GM12878 (cell line): ENCODE results near the gene CTNNA2. TPM values are rescaled to one million over a fixed set of nuclear protein-coding genes. Genes with fewer than 3 reads are reported as not detected.

Experiments
- ATAC-seq: fragments of 200-7000 bp; cut with Tn5 transposase; 3 replicates; pipeline ENCODE4 v1.9.1; 2020; ENCODE audit warnings: mild to moderate bottlenecking, moderate library complexity
- BruUV-seq: library from RNA; stranded (reverse); fragments of 400-500 nt; replicated peaks from 2 replicates; lab custom pipeline; 2021; lab: Mats Ljungman, UMichigan
- CTCF ChIA-PET: fragments of 300-600 bp; sonication (Branson Sonifier 250); formaldehyde crosslinking; extraction: SDS; loops from one replicate; lab custom pipeline; 2021; ENCODE audit warnings: inconsistent platforms; lab: Yijun Ruan, JAX
- POLR2A ChIA-PET: fragments of 350-600 bp; formaldehyde crosslinking; extraction: SDS; loops from one replicate; lab custom pipeline; 2021; ENCODE audit warnings: inconsistent platforms; lab: Charles Lee
- RAD21 ChIA-PET: fragments of 300-600 bp; sonication (Branson Sonifier 250); formaldehyde crosslinking; loops from one replicate; lab custom pipeline; 2023; ENCODE audit warnings: antibody characterized with exemption; ENCODE audit not compliant: unreplicated experiment; lab: Charles Lee
- SMC1A ChIA-PET: fragments of 300-600 bp; sonication (Branson Sonifier 250); formaldehyde crosslinking; loops from one replicate; lab custom pipeline; 2023; ENCODE audit not compliant: unreplicated experiment, uncharacterized antibody; lab: Charles Lee
- DNase-seq: peaks from one replicate; pipeline ENCODE4 v3.0.0-alpha.2; 2011; ENCODE audit warnings: low read depth, low spot score
- FAIRE-seq: peaks from 3 replicates; lab custom pipeline; 2011; peaks lifted over from hg19 to GRCh38; lab: Jason Lieb, UNC
- H2AFZ ChIP-seq: 2 replicates; pipeline ENCODE4 v1.6.0; 2011; ENCODE audit warnings: low read depth, low read length, control low read depth; ENCODE audit not compliant: control insufficient read depth
- H3K27ac ChIP-seq: 2 replicates; pipeline ENCODE4 v1.5.1; 2011; ENCODE audit warnings: control low read depth; ENCODE audit not compliant: control insufficient read depth, insufficient read depth
- H3K27me3 ChIP-seq, 2 experiments: replicated peaks in 1 of 2; 2 replicates each; pipeline versions ENCODE4 v1.6.0 to v1.6.1; 2011; ENCODE audit warnings: low read length in 1 of 2; ENCODE audit not compliant: control insufficient read depth in 2 of 2, insufficient read depth in 2 of 2
- H3K36me3 ChIP-seq, 2 experiments: 2 replicates each; pipeline ENCODE4 v1.5.1; 2011; ENCODE audit warnings: low read length in 1 of 2; ENCODE audit not compliant: control insufficient read depth in 2 of 2, insufficient read depth in 2 of 2
- H3K4me1 ChIP-seq: 2 replicates; pipeline ENCODE4 v1.6.1; 2011; ENCODE audit warnings: mild to moderate bottlenecking, low read length, moderate library complexity, mixed read lengths; ENCODE audit not compliant: control insufficient read depth, insufficient read depth
- H3K4me2 ChIP-seq: 2 replicates; pipeline ENCODE4 v1.6.0; 2011; ENCODE audit warnings: control low read depth; ENCODE audit not compliant: control insufficient read depth, insufficient read depth
- H3K4me3 ChIP-seq: fragments of 200-600 bp; sonication (generic); 2 replicates; pipeline ENCODE4 v1.5.1; 2016
- H3K79me2 ChIP-seq: 2 replicates; pipeline ENCODE4 v1.6.0; 2011; ENCODE audit warnings: low read length; ENCODE audit not compliant: control insufficient read depth, insufficient read depth
- H3K9ac ChIP-seq: 2 replicates; pipeline ENCODE4 v1.8.0; 2011; ENCODE audit warnings: low read length, control low read depth, mixed read lengths; ENCODE audit not compliant: control insufficient read depth, insufficient read depth
- H3K9me3 ChIP-seq: replicated peaks from 3 replicates; pipeline ENCODE4 v1.5.1; 2011; ENCODE audit warnings: mild to moderate bottlenecking, low read length; ENCODE audit not compliant: control insufficient read depth, insufficient read depth
- H4K20me1 ChIP-seq: 2 replicates; pipeline ENCODE4 v1.6.0; 2011; ENCODE audit not compliant: control insufficient read depth, insufficient read depth
- CBFB ChIP-seq: IDR thresholded peaks from 2 replicates; pipeline ENCODE4 v1.6.1; 2016; ENCODE audit warnings: antibody characterized with exemption, low read depth
- MYC ChIP-seq: IDR thresholded peaks from 2 replicates; pipeline ENCODE4 v1.6.1; 2011; ENCODE audit warnings: mild to moderate bottlenecking, low read length, moderate library complexity, inconsistent platforms; ENCODE audit not compliant: insufficient read depth, insufficient replicate concordance, insufficient read length, severe bottlenecking
- RB1 ChIP-seq: fragments of 450-650 bp; formaldehyde crosslinking; IDR thresholded peaks from 2 replicates; pipeline ENCODE4 v1.6.1; 2017; ENCODE audit warnings: mild to moderate bottlenecking, borderline replicate concordance
- SP1 ChIP-seq: IDR thresholded peaks from one replicate; pipeline ENCODE4 v1.6.1; 2011; ENCODE audit warnings: low read depth, low read length
- SUPT20H ChIP-seq: IDR thresholded peaks from 2 replicates; pipeline ENCODE4 v1.6.1; 2011; ENCODE audit warnings: low read depth, mild to moderate bottlenecking, low read length, moderate library complexity, borderline replicate concordance; ENCODE audit not compliant: control insufficient read depth
- SUZ12 ChIP-seq: fragments of 200-600 bp; sonication (generic); IDR thresholded peaks from one replicate; pipeline ENCODE4 v1.6.1; 2018; ENCODE audit warnings: antibody characterized with exemption, mild to moderate bottlenecking; ENCODE audit not compliant: unreplicated experiment
- TBL1XR1 ChIP-seq: IDR thresholded peaks from 2 replicates; pipeline ENCODE4 v1.6.1; 2012; ENCODE audit warnings: low read depth, low read length, improper control_type of control experiment
- YY1 ChIP-seq: IDR thresholded peaks from 2 replicates; pipeline ENCODE4 v1.6.1; 2011; ENCODE audit warnings: low read depth, mild to moderate bottlenecking, low read length
- WGBS: methylation state at CpG from one replicate; pipeline ENCODE4 v1.1.6; 2016; ENCODE audit warnings: low lambda C conversion rate; ENCODE audit not compliant: insufficient replicate concordance, insufficient coverage; ENCODE audit errors: missing lambda C conversion rate; 5-methylcytosine and 5-hydroxymethylcytosine counted together
- in situ Hi-C: fragments of 300-500 bp; cut with MboI; formaldehyde crosslinking; loops from 9 replicates; pipeline ENCODE4 v1.14.3; 2018; ENCODE audit warnings: mixed read lengths
- intact Hi-C: fragments of 100-400 bp; cut with micrococcal nuclease; formaldehyde crosslinking; loops from one replicate; pipeline ENCODE4 v1.14.2; 2022; ENCODE audit not compliant: unreplicated experiment
- polyA plus RNA-seq, 11 experiments: library from polyadenylated mRNA; depleted of rRNA in 4 of 11; unstranded in 6 of 11; stranded (reverse) in 5 of 11; fragments of >200 nt; fragmentation: Nextera tagmentation in 4 of 11; fragmentation: Illumina TruSeq in 1 of 11; extraction: Ambion mirVana in 4 of 11; extraction: Trizol in 1 of 11; gene quantifications; 1 replicate in 1 of 11; 2 replicates in 10 of 11; pipeline versions ENCODE4 v1.2.1 to v1.2.3, GENCODE V29; 2011 to 2016; ENCODE audit warnings: inconsistent platforms in 2 of 11, missing spikeins in 2 of 11, low read depth in 1 of 11
- total RNA-seq, 4 experiments: library from RNA; depleted of rRNA in 3 of 4; stranded (reverse); fragments of >200 nt in 3 of 4; fragmentation: Illumina TruSeq in 1 of 4; extraction: Trizol in 1 of 4; gene quantifications; 2 replicates each; pipeline versions ENCODE4 v1.2.1 to v1.2.3, GENCODE V29; 2013 to 2021
- TF ChIP-seq, protein P1 (sequence below): fragments of 450-650 bp; formaldehyde crosslinking; IDR thresholded peaks from 2 replicates; pipeline ENCODE4 v1.5.0; 2022; ENCODE audit warnings: mild to moderate bottlenecking, missing genetic modification characterization
- TF ChIP-seq, protein P2 (sequence below): fragments of 450-650 bp; IDR thresholded peaks from 2 replicates; pipeline ENCODE4 v1.6.1; 2018; ENCODE audit warnings: borderline replicate concordance, mild to moderate bottlenecking; ENCODE audit not compliant: partially characterized antibody

Gene CTNNA2
- total and polyA plus RNA-seq, 10 of the 15 experiments (the other 5 are each of a cell fraction or from before 2014, with no cell fraction given), result 2.4 to 36.2 (median 6.6) TPM

DNA sequence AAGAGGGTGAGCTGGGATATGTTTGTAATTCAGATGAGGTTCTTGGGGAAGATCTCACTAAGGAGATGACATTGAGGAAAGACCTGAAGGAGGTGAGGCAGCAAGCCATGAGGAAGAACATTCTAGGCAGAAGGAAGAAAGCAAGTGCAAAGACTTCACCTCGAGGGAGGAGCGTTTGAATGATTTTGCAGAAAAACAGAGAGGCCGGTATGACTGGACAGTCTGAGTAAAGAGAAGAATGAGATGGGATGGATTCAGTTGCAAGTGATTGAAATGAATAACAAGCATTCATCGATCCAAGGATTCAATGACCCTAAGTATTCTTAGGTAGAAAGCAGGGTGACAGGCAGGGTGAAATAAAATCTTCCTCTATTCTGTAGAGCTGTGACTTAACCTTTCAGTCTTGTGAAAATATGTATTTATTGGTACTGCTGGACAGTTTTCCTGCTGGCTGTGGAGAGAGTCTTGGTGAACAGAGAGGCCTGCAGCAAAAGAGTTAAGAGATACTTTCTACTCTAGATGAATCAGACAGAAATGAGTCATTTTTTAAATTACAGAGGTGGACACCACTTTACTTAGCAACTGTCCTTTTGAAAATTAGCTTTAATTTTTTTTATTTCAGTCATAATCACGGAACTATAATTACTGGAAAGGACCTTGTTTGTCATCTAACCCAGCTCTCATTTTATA lies 513.3 kb downstream of the CTNNA2 start (continued):
- TF ChIP-seq, protein P1, sequence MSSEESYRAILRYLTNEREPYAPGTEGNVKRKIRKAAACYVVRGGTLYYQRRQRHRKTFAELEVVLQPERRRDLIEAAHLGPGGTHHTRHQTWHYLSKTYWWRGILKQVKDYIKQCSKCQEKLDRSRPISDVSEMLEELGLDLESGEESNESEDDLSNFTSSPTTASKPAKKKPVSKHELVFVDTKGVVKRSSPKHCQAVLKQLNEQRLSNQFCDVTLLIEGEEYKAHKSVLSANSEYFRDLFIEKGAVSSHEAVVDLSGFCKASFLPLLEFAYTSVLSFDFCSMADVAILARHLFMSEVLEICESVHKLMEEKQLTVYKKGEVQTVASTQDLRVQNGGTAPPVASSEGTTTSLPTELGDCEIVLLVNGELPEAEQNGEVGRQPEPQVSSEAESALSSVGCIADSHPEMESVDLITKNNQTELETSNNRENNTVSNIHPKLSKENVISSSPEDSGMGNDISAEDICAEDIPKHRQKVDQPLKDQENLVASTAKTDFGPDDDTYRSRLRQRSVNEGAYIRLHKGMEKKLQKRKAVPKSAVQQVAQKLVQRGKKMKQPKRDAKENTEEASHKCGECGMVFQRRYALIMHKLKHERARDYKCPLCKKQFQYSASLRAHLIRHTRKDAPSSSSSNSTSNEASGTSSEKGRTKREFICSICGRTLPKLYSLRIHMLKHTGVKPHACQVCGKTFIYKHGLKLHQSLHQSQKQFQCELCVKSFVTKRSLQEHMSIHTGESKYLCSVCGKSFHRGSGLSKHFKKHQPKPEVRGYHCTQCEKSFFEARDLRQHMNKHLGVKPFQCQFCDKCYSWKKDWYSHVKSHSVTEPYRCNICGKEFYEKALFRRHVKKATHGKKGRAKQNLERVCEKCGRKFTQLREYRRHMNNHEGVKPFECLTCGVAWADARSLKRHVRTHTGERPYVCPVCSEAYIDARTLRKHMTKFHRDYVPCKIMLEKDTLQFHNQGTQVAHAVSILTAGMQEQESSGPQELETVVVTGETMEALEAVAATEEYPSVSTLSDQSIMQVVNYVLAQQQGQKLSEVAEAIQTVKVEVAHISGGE (CRISPR knock-in tag), result no peak
- no peak for TF ChIP-seq RB1
- TF ChIP-seq TBL1XR1, result no peak
- TF ChIP-seq YY1, result no peak
- no peak for TF ChIP-seq SUZ12
- TF ChIP-seq MYC, result no peak

DNA sequence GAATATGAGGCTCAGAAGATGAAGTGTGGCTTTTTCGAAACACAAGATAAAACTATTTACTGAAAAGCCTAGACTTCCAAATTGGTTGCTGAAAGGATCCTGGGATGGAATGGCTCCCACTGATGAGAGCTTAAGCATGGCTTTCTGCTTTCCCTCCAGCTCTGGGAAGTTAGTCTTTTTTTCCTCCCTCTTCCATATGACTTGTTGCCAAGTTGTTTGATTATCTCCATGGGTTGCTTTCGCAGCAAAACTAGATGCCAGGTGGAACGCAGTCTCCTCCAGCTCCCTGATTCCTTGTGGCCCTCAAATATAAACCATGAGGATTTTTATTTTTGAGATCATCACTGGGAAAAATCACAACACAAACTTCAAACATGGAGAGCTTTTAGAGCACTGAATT lies 515.2 kb downstream of the CTNNA2 start:
- RAD21 ChIA-PET, result no interaction called here
- Histone ChIP-seq H3K9me3 (no peaks in the 10 kb centered on the region), H3K27ac (no peak overlapping the region), H3K79me2 (no peaks in the 10 kb centered on the region), H3K36me3 (no peaks in the 10 kb centered on the region), H2AFZ (no peak overlapping the region), H3K4me1 (no peaks in the 10 kb centered on the region), H3K4me3 (no peak overlapping the region), H3K4me2 (no peak overlapping the region), H4K20me1 (no peaks in the 10 kb centered on the region), H3K9ac (no peak overlapping the region), H3K27me3 (no peaks in the 10 kb centered on the region)
- POLR2A ChIA-PET, result no interaction called here
- FAIRE-seq (no peak), DNase-seq (no peak), ATAC-seq (no peak)
- intact Hi-C loops, result no loop called here
- TF ChIP-seq, protein P2, sequence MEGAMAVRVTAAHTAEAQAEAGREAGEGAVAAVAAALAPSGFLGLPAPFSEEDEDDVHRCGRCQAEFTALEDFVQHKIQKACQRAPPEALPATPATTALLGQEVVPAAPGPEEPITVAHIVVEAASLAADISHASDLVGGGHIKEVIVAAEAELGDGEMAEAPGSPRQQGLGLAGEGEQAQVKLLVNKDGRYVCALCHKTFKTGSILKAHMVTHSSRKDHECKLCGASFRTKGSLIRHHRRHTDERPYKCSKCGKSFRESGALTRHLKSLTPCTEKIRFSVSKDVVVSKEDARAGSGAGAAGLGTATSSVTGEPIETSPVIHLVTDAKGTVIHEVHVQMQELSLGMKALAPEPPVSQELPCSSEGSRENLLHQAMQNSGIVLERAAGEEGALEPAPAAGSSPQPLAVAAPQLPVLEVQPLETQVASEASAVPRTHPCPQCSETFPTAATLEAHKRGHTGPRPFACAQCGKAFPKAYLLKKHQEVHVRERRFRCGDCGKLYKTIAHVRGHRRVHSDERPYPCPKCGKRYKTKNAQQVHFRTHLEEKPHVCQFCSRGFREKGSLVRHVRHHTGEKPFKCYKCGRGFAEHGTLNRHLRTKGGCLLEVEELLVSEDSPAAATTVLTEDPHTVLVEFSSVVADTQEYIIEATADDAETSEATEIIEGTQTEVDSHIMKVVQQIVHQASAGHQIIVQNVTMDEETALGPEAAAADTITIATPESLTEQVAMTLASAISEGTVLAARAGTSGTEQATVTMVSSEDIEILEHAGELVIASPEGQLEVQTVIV, result no peak
- no peak for TF ChIP-seq SUPT20H
- TF ChIP-seq CBFB, result no peak
- no peak for TF ChIP-seq SP1
- SMC1A ChIA-PET, result no interaction called here
- BruUV-seq, result no TSS peak
- WGBS, result 48% methylated on average over 3 of the region's 3 CpGs
- in situ Hi-C loops, result no loop called here
- CTCF ChIA-PET, result no interaction called here
